Loucy (cell line): Measurements from ENCODE around the gene SCN5A.

Experiments
- H2AFZ ChIP-seq: fragments of 200-600 bp; sonication (generic); 2 replicates; pipeline ENCODE4 v1.6.0; 2016; ENCODE audit warnings: antibody characterized with exemption, mild to moderate bottlenecking, low read length, moderate library complexity
- H3F3A ChIP-seq: fragments of 200-600 bp; 2 replicates; pipeline ENCODE4 v1.6.0; 2016; ENCODE audit warnings: antibody characterized with exemption, low read depth, mild to moderate bottlenecking
- H3K27me3 ChIP-seq: fragments of 200-600 bp; sonication (generic); 2 replicates; pipeline ENCODE4 v1.6.1; 2014; ENCODE audit warnings: low read length, mild to moderate bottlenecking; ENCODE audit not compliant: insufficient read depth, poor library complexity, severe bottlenecking
- H3K36me3 ChIP-seq: fragments of 200-600 bp; sonication (generic); 2 replicates; pipeline ENCODE4 v1.6.1; 2016; ENCODE audit warnings: low read length; ENCODE audit not compliant: insufficient read depth
- H3K4me1 ChIP-seq: fragments of 200-600 bp; sonication (generic); 2 replicates; pipeline ENCODE4 v1.5.1; 2014; ENCODE audit warnings: low read length, mild to moderate bottlenecking; ENCODE audit not compliant: insufficient read depth, poor library complexity, severe bottlenecking
- H3K4me2 ChIP-seq: fragments of 200-600 bp; sonication (generic); 2 replicates; pipeline ENCODE4 v1.6.0; 2014; ENCODE audit warnings: antibody characterized with exemption, low read length, low read depth, mild to moderate bottlenecking; ENCODE audit not compliant: poor library complexity, severe bottlenecking
- H3K4me3 ChIP-seq: fragments of 200-600 bp; sonication (generic); 2 replicates; pipeline ENCODE4 v1.5.1; 2014; ENCODE audit warnings: low read length, mild to moderate bottlenecking, mixed read lengths; ENCODE audit not compliant: poor library complexity, severe bottlenecking
- H3K79me2 ChIP-seq: fragments of 200-600 bp; sonication (generic); 2 replicates; pipeline ENCODE4 v1.6.1; 2014; ENCODE audit warnings: low read length; ENCODE audit not compliant: insufficient read depth
- H3K9ac ChIP-seq: fragments of 200-600 bp; sonication (generic); 2 replicates; pipeline ENCODE4 v1.6.0; 2014; ENCODE audit warnings: mild to moderate bottlenecking, low read depth, low read length, moderate library complexity; ENCODE audit not compliant: poor library complexity, severe bottlenecking
- H3K9me2 ChIP-seq: fragments of 200-600 bp; sonication (generic); replicated peaks from 2 replicates; pipeline ENCODE4 v1.6.1; 2016; ENCODE audit warnings: low read depth, low read length, mixed read lengths
- H3K9me3 ChIP-seq: fragments of 200-600 bp; sonication (generic); 2 replicates; pipeline ENCODE4 v1.6.1; 2014; ENCODE audit warnings: mild to moderate bottlenecking, antibody characterized with exemption, low read length, low read depth; ENCODE audit not compliant: insufficient read depth
- H4K20me1 ChIP-seq: fragments of 200-600 bp; sonication (generic); 2 replicates; pipeline ENCODE4 v1.6.0; 2014; ENCODE audit warnings: antibody characterized with exemption, low read length, mild to moderate bottlenecking; ENCODE audit not compliant: insufficient read depth, poor library complexity, severe bottlenecking
- EZH2phosphoT487 ChIP-seq: fragments of 200-600 bp; IDR thresholded peaks from 2 replicates; pipeline ENCODE4 v1.6.1; 2018; ENCODE audit warnings: antibody characterized with exemption, mild to moderate bottlenecking, moderate library complexity, borderline replicate concordance
- TF ChIP-seq, protein P1 (sequence below): fragments of 200-600 bp; sonication (generic); conservative IDR thresholded peaks from 2 replicates; pipeline ENCODE4 v1.5.1; 2014; ENCODE audit warnings: mild to moderate bottlenecking, antibody characterized with exemption, low read length

SCN5A gene

DNA sequence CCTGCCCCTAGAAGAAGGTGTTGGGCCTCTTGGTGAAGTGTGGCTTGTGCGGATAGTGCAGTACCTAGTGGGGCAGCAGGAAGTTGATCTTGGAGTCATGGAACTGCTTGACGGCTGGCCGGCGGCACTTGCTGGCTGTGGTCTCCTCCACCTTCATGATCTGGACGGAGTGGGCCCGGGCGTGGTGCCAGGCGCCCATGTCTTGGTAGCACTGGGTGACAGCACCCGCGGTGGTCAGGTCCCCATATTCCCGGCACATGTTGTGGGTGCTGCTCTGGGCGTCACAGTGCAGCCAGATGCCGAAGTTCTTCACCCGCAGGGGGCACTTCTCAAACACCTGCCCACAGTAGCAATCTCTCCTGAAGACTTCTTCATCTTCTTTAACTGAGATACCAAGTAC is 122.7 kb downstream of the SCN5A start:
- peaks cover 35% of the 10 kb centered on the region; the same call in 1 of the 2 replicates for H3K36me3 ChIP-seq
- TF ChIP-seq, protein P1, sequence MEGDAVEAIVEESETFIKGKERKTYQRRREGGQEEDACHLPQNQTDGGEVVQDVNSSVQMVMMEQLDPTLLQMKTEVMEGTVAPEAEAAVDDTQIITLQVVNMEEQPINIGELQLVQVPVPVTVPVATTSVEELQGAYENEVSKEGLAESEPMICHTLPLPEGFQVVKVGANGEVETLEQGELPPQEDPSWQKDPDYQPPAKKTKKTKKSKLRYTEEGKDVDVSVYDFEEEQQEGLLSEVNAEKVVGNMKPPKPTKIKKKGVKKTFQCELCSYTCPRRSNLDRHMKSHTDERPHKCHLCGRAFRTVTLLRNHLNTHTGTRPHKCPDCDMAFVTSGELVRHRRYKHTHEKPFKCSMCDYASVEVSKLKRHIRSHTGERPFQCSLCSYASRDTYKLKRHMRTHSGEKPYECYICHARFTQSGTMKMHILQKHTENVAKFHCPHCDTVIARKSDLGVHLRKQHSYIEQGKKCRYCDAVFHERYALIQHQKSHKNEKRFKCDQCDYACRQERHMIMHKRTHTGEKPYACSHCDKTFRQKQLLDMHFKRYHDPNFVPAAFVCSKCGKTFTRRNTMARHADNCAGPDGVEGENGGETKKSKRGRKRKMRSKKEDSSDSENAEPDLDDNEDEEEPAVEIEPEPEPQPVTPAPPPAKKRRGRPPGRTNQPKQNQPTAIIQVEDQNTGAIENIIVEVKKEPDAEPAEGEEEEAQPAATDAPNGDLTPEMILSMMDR = no peak
- no peak for TF ChIP-seq EZH2phosphoT487
- H3F3A ChIP-seq = no peaks in the 10 kb centered on the region

DNA sequence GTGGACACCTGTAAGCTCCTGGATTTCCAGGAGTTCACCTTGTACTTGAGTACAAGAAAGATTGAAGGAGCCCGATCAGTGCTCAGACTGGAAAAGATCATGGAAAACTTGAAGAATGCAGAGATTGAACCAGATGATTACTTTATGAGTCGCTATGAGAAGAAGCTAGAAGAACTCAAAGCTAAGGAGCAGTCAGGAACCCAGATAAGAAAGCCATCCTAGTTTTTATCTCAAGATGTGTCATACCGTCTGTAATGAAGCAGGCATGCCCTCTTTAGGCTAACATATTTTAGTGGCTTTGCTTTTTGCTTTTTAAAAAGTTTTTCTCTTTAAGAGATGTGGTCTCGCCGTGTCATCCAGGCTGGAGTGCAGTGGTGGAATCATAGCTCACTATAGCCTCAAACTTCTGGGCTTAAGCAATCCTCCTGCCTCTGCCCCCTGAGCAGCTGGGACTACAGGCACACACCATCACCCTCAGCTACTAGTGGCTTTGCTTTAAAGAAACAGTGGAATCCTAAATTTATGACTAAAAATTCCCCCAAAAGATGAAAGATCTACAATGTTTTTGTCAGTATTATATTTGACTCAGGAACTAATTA is 125.2 kb downstream of the SCN5A start:
- peaks cover 36% of the 10 kb centered on the region; the same call in 1 of the 2 replicates for H3K36me3 ChIP-seq
- no peaks in the 10 kb centered on the region for H3F3A ChIP-seq

More for the DNA sequence above, 122.7 kb downstream of the SCN5A start:
- Histone ChIP-seq H4K20me1 (no peaks in the 10 kb centered on the region), H3K4me2 (no peak overlapping the region), H3K4me3 (no peak overlapping the region), H2AFZ (no peak overlapping the region), H3K9me3 (no peaks in the 10 kb centered on the region), H3K79me2 (no peaks in the 10 kb centered on the region), H3K9me2 (no peaks in the 10 kb centered on the region), H3K4me1 (no peaks in the 10 kb centered on the region), H3K9ac (no peak overlapping the region), H3K27me3 (no peaks in the 10 kb centered on the region)

GRCh38 chr3:38522002-38522401 is 127.5 kb downstream of the SCN5A start:
- no peak overlapping the region for H2AFZ ChIP-seq
- no peak for TF ChIP-seq EZH2phosphoT487
- TF ChIP-seq, protein P1 = no peak
- no peak overlapping the region for H3K9ac ChIP-seq
- H3K4me1 ChIP-seq = no peaks in the 10 kb centered on the region
- H3K4me2 ChIP-seq = no peak overlapping the region
- peaks cover 40% of the 10 kb centered on the region; the same call in 1 of the 2 replicates for H3K36me3 ChIP-seq
- H3K4me3 ChIP-seq = no peak overlapping the region
- no peaks in the 10 kb centered on the region for H3K27me3 ChIP-seq
- no peaks in the 10 kb centered on the region for H3K79me2 ChIP-seq
- H4K20me1 ChIP-seq = no peaks in the 10 kb centered on the region
- H3K9me3 ChIP-seq = no peaks in the 10 kb centered on the region
- H3K9me2 ChIP-seq = no peaks in the 10 kb centered on the region
- H3F3A ChIP-seq = no peaks in the 10 kb centered on the region

More for the DNA sequence above, 125.2 kb downstream of the SCN5A start:
- H3K9me2 ChIP-seq = no peaks in the 10 kb centered on the region
- no peaks in the 10 kb centered on the region for H3K9me3 ChIP-seq
- TF ChIP-seq, protein P1 = no peak
- TF ChIP-seq EZH2phosphoT487 = no peak
- H3K27me3 ChIP-seq = no peaks in the 10 kb centered on the region
- no peak overlapping the region for H3K4me2 ChIP-seq
- H3K4me3 ChIP-seq = no peak overlapping the region
- no peaks in the 10 kb centered on the region for H3K79me2 ChIP-seq
- H2AFZ ChIP-seq = no peak overlapping the region
- H3K4me1 ChIP-seq = no peaks in the 10 kb centered on the region
- H4K20me1 ChIP-seq = no peaks in the 10 kb centered on the region
- H3K9ac ChIP-seq = no peak overlapping the region
